SKM-1 treated with dmso at 0.1 percent for 144 hours (cell line): ENCODE measurements around the gene MAPK8.

Experiments used
- DNase-seq: peaks from one replicate; lab custom pipeline; 2025; ENCODE audit not compliant: unreplicated experiment; lab: John Stamatoyannopoulos, UW

Gene MAPK8

DNA sequence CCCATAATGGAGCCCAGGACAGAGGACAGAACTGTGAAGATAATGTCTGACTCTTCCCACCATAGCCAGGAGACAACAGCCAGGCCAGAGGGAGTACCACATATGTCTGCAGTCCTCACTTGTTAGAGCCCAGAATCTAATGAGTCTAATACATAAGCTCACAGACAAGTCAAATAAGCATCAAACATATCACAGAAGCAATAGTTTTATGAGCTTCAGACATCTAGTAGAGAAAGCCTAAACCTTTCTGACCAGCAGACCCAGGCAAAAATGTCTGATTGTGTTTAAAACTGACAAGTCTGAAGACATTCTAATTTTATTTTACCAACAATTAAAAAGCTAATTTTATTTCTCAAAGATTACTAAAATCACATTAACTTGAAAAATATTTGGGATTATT is 75.5 kb downstream of the MAPK8 start:
- no peak for DNase-seq

DNA sequence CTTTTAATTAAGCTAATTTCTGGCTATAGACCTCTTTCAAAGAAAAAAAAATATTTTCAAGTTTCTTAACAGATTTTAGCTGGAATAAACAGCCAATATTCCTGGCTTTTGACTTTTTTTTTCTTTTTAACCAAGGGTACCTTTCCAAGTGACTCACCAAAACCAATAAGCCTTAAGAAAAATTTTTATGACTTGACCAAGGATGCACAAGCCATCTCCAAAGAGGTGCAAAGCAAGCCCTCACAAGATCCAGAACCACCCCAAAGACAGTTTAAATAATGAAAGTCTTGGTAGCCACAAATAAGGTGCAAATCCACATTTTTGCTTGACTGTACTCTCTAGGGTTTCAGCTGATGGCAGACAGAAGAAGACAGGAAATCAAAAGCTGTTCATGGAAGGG is 76.5 kb downstream of the MAPK8 start:
- DNase-seq, result no peak

DNA sequence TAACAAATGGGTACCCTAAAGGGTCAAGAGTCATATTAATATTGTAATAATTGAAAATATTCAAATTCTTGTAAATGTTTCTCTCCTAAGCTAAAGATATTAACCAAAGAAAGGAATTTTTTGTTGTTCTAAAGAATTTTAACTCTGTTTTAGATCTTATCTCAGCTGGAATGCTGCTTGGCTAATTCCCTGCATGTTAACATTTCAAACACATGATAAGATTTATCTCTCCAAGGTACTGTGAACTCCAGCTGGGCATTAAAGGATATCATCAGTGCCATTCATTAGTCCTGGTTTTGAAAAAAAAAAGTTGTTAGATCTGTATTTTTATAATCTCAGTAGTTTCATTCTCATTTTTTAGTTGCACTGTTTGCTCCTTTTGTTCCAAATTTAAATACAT is 76.9 kb downstream of the MAPK8 start:
- DNase-seq, result no peak

DNA sequence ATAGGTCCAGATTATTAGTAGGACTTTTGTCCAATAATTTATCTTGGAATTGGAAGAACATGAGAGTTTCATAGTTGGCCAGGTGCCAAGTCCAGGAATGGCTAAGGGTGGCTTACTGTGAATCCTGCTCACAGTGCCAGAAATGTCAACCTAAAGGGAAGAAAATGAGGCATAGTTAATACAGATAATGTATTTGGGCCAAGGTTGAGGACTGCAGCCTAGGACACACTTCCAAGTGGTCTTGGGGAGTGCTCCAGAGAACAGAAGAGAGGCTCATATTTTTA is 78.2 kb downstream of the MAPK8 start:
- no peak for DNase-seq

DNA sequence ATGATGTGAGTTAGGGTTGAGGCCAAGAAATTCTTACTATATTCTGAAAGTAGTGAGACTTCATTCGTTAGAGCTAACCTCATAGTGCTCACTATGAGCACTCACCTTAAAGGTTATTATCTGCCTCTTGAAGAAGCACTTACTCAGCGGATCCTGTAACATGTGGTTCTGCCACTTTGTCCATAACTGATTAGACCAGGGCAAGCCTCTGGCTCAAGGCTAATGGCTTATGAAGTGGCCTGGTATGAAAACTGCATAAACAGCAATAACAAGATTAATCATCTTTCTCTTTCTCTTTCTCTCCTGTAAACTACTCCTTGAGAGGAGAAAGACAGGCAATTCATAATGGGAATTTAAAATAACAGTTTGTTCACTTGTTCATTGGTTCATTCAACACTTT is 82.8 kb downstream of the MAPK8 start:
- DNase-seq, result no peak

DNA sequence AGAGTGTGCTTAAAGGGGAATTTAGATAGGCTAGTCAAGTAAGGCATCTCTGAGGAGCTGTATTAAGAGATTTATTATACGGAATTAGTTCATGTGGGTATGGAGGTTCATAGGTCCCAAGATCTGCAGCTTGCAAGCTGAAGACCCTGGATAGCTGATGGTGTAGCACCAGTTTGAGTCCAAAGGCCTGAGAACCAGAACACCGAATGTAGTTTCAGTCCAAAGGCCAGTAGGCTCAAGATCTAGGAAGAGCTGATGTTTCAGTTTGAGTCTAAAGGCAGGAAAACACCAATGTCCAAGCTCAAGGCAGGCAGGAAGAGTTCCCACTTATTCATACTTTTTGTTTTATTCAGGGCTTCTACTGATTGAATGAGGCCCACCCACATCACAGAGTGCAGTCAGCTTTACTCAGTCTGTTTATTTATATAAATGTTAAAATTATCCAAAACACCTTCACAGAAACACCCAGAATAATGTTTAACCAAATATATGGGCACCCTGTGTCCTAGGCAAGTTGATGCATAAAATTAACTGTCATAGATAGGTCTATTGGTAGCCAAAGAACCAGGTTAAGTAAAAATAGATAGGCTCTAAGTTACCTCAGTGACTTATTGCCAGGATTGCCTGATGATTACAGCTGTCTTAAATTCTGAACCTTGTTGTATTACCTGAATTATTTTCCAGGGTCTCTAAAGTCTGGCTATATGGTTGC is 83.5 kb downstream of the MAPK8 start:
- DNase-seq, result no peak

DNA sequence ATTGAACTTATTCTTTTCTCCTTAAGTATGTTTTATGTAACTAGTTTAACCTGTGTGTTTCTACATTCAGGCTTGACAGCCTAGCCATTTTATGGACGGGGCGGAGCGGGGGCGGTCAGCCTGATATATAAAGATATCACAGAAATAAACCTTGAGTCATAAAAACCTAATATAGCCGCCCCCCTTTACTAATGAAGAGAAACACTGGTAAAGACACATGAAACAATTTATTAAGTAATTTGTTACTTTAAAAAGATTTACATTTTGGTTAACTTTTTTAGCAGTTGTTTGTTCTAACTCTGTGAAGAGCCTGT is 84.0 kb downstream of the MAPK8 start:
- DNase-seq, result no peak

DNA sequence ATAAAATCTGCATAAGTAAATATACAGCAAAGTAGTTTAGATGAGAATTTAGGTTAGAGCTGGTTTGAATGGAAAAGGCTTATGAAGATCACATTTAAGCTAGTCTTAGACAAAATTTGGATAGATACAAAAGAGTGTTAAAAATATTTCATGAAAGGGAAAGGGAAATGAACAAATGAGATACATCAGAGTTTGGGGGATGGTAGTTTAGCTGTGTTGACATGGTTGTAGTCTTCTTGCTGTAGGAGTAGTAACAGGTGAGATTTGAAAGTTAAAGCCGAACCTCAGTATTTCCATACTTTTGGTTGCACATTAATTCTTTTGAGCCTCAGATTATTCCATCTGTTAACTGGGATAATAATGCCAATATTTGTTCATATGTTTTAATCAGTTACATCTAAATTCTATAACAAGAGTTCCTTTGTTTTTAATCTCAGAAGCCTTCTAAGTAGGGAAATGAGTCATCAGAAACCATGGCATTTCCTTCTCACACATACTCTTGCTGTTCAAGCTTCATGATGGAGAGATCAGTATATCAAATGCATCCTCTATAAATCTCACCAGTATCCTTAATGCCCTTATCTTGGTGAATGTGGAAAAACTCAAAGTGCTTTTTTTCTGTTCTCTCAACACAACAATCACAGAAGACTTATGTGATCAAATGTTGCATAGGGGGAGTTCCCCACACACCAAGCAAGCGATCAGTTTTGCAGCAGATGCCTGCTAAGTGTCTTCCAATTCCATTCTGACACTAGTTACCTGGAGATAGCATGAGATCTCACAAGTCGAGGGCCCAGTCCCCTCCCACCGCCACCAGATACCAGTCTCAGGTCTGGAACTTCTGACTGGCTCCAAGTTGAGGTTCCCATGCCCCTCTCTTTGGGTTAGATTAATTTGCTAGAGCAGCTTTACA is 84.7 kb downstream of the MAPK8 start:
- no peak for DNase-seq

DNA sequence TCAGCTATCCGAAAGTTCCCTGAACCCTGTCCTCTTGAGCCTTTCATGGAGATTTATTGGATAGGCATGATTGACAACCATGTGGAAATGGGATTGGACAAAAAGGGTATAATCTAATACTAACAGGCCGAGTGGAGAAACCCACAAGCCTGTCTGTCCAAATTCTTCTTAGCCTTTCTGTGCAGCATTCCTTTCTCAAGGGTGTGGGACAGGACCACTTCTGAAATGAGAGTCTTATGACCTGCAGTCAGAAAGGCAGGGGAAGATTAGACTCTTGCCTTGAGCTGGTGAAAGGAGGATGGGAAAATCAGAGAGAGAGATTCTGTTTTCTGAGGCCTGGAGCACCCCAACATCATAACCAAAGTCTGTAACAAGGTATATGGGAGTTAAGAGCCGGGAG is 85.5 kb downstream of the MAPK8 start:
- no peak for DNase-seq

DNA sequence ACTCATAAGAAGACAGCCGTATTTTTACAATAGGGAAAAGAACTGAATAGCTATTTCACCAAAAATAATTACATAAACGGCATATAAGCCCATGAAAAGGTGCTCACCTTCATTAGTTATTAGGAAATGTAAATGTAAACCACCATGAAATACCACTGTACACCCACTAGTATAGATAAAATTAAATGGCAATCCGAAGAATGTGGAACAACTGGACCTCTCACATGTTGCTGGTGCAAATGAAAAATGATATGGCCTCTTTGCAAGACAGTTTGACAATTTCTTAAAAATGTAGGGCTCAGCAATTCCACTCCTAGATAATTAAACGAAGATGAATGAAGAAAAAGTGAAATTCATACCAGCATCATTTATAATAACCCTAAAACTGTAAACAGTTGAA is 91.8 kb downstream of the MAPK8 start:
- no peak for DNase-seq

DNA sequence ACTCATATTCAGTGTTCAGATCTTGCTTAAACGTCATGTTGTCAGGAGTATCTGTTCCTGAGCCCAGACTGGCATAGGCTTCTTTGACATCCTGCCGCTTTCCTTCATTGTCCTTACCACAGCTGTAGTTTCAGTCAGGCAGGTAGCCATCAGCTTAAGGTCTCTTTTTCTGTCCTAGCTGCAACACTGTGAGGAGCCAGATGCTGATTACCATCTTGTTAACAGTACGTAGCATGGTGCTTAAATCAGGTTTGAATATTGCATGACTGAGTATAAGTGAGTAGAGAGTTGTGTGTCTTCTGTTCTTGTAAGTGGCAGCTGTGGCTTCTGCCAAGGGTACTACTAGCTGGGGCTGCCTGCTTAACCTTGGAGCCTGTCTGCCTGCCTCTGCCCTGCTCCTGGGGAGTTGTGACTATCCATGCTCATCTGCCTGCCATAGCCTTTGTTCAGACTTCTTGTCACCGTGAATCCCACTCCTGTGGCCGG is 92.6 kb downstream of the MAPK8 start:
- DNase-seq, result no peak

DNA sequence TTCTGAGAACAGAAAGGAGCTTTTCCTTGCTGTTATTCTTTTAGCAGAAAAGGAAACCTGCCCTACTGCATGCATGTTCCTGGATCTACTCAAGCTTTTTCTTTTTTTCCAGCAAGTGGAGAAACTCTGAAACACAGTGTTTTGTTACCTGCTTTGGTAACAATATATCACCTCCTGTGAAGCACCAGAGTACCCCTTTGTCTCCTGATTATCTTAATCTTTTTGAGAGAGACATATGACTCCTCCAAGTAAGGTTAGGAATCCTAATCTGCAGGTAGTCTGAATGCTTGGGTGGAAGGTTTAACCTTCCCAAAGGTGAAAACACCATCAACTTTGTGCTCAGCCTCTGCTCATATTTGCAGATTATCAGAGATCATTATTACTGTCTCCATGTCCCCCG is 93.1 kb downstream of the MAPK8 start:
- DNase-seq, result no peak

DNA sequence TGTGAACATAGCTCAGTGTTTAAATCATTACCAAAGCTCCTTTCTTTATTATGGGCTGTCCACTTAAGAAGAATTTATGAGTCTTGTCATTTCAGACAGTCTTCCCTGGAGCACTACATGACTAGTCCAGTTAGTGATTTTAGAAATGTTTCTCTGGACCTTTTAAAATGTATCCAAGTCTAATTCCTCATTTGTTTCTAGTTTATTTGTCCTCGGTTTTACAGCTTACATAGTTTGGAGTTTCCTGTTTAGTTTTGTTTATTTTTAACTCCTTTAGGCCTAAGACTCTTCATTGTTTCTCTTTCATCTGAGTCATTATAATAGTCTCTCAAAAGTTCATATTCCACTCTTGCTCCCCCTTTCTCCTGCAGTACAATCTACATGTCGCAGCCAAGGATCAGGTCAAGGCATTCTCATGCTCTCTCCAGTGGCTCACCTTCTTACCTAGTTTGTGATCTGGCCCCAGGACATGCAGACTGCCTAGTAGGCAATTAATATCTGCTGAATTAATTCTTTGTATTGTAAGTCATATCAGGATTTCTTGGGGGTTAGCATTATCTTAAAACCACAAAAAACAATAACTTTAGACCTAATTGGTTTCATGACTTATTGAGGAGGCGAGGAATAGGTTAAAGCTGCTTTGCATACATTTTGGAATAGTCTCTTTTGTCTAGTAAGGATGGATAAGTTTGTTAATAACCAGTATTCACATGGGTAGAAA is 93.8 kb downstream of the MAPK8 start:
- DNase-seq, result no peak

DNA sequence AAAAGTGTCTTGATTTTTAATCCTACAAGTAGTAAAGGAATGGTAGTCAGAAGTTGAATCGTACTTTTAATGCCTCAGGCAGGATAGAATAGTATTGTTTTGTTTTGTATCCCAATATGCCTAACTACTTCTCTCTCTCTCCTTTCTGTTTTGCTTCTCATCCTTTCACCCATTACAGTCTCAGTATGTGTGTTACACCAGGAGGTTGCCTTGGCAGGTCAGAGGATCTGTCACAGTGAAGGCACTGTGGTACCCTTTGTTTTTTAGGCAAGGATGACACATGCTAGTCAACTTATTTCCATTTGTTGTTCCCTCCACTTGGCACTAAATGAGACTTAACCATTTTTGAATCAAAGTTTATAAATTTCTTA is 94.4 kb downstream of the MAPK8 start:
- DNase-seq, result no peak

DNA sequence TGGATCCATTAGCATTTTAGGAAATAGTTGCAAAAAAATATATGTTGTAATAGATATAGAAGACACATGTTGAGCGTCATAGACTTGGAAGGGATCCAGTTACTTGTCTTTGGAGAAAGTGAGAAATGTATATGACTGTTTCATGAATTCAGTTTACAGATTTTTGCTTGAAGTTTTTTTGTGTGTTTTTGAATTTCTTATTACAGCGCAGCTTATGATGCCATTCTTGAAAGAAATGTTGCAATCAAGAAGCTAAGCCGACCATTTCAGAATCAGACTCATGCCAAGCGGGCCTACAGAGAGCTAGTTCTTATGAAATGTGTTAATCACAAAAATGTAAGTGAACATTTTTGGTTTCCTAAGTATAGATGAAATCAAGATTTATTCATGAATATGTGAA is 98.2 kb downstream of the MAPK8 start:
- DNase-seq, result no peak

DNA sequence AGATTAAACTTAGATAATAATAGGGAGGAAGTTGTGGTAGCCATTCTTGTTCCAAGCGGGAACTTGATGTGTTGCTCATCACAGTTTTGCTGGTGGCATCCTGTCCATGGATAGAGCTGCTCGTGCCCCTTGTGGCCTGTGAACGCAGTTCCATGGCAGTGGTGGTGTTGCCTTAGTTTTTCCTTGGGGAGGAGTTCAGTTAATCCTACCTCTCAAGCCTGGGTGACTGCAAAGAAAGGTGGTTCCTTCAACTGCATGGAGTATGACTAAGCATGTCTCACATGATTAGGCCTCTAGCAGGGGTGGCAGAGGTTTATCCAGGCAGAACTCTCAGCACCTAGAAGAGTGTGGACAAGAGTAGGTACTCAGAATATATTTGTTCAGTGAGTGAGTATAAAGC is 99.7 kb downstream of the MAPK8 start:
- DNase-seq, result no peak

DNA sequence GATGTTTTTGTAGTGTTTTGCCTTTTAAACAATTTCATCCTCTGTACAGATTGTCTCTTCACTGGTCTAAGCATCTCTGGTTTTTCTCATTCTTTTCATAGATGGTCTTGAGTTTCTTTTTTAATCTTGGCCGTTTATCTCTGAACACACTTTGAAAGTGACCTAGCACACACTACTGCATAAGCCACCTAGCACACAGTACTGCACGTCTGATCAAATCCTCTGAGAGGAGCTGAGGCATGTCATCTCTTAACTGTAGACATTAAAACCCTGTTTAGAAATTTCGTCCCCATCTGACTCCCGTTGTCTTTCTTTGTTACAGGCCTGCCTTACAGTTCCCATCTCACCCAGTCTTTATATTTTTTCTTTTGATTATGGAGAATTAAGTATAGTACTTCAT is 100.2 kb downstream of the MAPK8 start:
- DNase-seq, result no peak

DNA sequence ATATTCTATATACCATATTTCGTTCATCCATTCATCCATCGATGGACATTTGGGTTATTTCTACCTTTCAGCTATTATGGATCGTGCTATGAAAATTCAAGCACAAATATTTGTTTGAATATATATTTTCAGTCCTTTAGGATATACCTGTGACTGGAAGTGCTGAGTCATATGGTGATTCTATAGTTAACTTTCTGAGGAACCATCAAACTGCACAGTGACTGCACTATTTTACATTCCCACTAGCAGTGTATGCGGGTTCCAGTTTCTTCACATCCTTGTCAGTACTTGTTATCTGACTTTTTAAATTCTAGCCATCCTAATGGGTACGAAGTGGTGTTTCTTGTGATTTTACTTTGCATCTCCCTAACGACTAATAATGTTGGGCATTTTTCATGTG is 104.0 kb downstream of the MAPK8 start:
- no peak for DNase-seq

DNA sequence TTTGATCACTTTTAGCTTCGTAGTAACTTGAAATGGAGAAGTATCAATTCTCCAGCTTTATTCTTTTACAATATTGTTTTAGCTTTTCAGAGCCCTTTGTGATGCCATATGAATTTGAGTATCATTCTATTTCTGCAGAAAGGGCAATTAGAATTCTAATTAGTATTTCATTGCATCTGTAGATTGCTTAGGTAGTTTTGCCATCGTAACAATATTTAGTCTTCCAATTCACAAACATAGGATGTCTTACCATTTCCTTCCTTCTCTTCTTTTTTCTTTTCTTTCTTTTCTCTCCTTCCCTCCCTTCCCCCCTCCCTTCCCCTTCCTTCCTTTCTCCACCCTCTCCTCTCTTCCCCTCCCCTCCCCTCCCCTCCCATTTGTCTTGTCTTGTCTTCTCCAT is 105.0 kb downstream of the MAPK8 start:
- no peak for DNase-seq

DNA sequence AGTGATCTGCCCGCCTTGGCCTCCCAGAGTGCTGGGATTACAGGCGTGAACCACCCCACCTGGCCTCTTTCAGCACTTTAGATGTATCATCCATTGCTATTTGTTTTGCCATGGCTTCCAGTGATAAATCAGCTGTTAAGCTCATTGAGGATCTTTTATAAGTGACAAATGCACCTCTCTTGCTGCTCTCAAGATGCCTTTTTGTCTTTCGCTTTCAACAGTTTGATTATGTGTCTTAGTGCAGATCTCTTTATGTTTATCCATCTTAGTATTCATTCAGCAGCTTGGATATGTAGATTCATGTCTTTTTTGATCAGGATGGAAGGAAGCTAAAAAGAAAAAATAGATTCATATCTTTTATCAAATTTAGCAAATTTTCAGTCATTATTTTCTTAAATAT is 105.6 kb downstream of the MAPK8 start:
- no peak for DNase-seq

DNA sequence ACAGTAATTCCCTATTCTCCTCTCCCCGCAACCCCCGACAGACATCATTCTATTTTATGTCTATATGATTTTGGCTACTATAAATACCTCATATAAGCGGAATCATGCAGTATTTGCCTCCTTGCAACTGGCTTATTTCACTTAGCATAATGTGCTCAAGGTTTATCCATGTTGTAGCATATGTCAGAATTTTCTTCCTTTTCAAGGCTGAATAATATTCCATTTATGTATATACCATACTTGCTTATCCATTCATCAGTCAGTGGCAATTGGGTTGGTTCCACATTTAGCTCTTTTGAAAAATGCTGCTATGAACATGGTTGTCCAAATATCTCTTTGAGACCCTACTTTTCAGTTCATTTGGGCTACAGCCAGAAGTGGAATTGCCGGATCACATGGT is 106.5 kb downstream of the MAPK8 start:
- no peak for DNase-seq

DNA sequence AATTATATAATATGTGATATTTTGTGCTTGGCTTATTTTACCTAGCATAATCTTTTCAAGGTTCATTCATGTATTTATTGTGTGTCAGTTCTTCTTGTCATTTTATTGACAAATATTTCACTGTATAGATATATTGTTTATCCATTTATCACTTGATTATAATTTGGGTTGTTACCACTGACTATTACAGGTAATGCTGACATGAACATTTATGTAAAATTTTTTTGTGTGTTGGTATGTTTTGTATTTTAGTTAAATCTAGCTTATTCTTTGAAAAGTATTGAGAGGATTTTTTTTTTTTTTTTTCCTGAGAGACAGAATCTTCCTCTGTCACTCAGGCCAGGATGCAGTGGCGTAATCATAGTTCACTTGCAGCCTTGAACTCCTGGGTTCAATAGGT is 107.7 kb downstream of the MAPK8 start:
- no peak for DNase-seq
